ENCODE data around the gene TRAPPC1.

DNA sequence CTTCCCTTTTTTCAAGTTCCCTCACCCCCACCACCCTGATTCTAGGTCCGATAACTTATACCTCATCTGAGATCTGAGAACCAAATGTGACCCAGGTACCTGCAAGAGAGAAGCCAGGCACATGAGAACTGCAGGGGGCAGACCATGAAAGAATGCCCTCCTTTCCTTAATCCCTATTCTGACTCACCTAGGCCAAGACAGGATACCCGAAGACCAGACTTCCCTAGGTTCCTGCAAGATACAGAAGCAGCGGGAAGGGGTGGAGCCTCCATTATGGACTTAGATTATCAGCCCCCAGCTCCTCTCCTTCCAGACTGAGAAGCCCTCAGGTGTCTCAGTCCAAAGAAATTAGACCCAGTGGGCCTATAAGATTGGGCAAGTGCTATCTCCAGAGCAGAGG lies 4.2 kb downstream of the TRAPPC1 start:
- TF ChIP-seq CTCF (IDR thresholded peaks at IDR 0.05) (no peak), POLR2A (IDR thresholded peaks at IDR 0.05) (no peak)

Data from right lobe of liver (tissue), 4 donors.